PC-9 (cell line): ENCODE measurements around the gene TLX2. TPM values are rescaled to one million over a fixed set of nuclear protein-coding genes. Genes with fewer than 3 reads are reported as not detected.

Experiments
- BruUV-seq: library from RNA; stranded (reverse); fragments of 400-500 nt; replicated peaks from 2 replicates; lab custom pipeline; 2021; lab: Mats Ljungman, UMichigan
- CTCF ChIA-PET: fragments of 300-600 bp; sonication (Branson Sonifier 250); formaldehyde crosslinking; loops from one replicate; lab custom pipeline; 2022; ENCODE audit warnings: antibody characterized with exemption; lab: Charles Lee
- POLR2A ChIA-PET: fragments of 300-600 bp; sonication (Branson Sonifier 250); formaldehyde crosslinking; loops from one replicate; lab custom pipeline; 2022; ENCODE audit warnings: antibody characterized with exemption; ENCODE audit not compliant: unreplicated experiment; lab: Charles Lee
- DNase-seq, 2 experiments: peaks; one replicate each; pipeline versions ENCODE4 v3.0.0 to v3.0.0-alpha.2; 2015 to 2022; ENCODE audit warnings: mixed read lengths in 1 of 2
- H2AFZ ChIP-seq: fragments of 200-600 bp; sonication (generic); 2 replicates; pipeline ENCODE4 v1.8.1; 2017; ENCODE audit warnings: antibody characterized with exemption
- H3F3A ChIP-seq: fragments of 200-600 bp; sonication (generic); 2 replicates; pipeline ENCODE4 v1.8.1; 2017; ENCODE audit warnings: antibody characterized with exemption, mild to moderate bottlenecking, low read depth; ENCODE audit not compliant: insufficient read depth
- H3K27ac ChIP-seq: fragments of 200-600 bp; sonication (generic); 2 replicates; pipeline ENCODE4 v1.6.1; 2016; ENCODE audit warnings: mixed run types
- H3K27me3 ChIP-seq: fragments of 200-600 bp; sonication (generic); 2 replicates; pipeline ENCODE4 v1.6.1; 2016; ENCODE audit warnings: low read depth, mixed run types; ENCODE audit not compliant: insufficient read depth
- H3K36me3 ChIP-seq: fragments of 200-600 bp; sonication (generic); 2 replicates; pipeline ENCODE4 v1.6.1; 2016; ENCODE audit warnings: low read depth, mixed run types
- H3K4me1 ChIP-seq: fragments of 200-600 bp; sonication (generic); replicated peaks from 2 replicates; pipeline ENCODE4 v1.6.1; 2016; ENCODE audit warnings: mixed run types; ENCODE audit not compliant: insufficient read depth
- H3K4me2 ChIP-seq: fragments of 200-600 bp; sonication (generic); 2 replicates; pipeline ENCODE4 v1.6.1; 2017; ENCODE audit warnings: mixed run types
- H3K4me3 ChIP-seq: fragments of 200-600 bp; sonication (generic); 2 replicates; pipeline ENCODE4 v1.6.1; 2016; ENCODE audit warnings: mixed run types
- H3K79me2 ChIP-seq: fragments of 200-600 bp; sonication (generic); 2 replicates; pipeline ENCODE4 v1.6.1; 2017; ENCODE audit warnings: low read depth, mixed run types
- H3K9me2 ChIP-seq: fragments of 200-600 bp; sonication (generic); 2 replicates; pipeline ENCODE4 v1.8.1; 2017; ENCODE audit warnings: mild to moderate bottlenecking; ENCODE audit not compliant: insufficient read depth
- H3K9me3 ChIP-seq: fragments of 200-600 bp; sonication (generic); 2 replicates; pipeline ENCODE4 v1.8.1; 2016; ENCODE audit warnings: low read depth; ENCODE audit not compliant: insufficient read depth
- H4K20me1 ChIP-seq: fragments of 200-600 bp; sonication (generic); 2 replicates; pipeline ENCODE4 v1.8.1; 2017; ENCODE audit not compliant: insufficient read depth
- CTCF ChIP-seq: fragments of 200-600 bp; sonication (generic); conservative IDR thresholded peaks from 2 replicates; pipeline ENCODE4 v1.6.1; 2017; ENCODE audit warnings: mixed run types, antibody characterized with exemption, mild to moderate bottlenecking, moderate library complexity
- EZH2 ChIP-seq: fragments of 200-600 bp; sonication (generic); IDR thresholded peaks from 2 replicates; pipeline ENCODE4 v1.8.0; 2017; ENCODE audit warnings: antibody characterized with exemption, low read depth
- intact Hi-C: fragments of 100-400 bp; cut with micrococcal nuclease; formaldehyde crosslinking; loops from one replicate; pipeline ENCODE4 v1.10.0; 2022; ENCODE audit not compliant: unreplicated experiment
- total RNA-seq: library from RNA; stranded (reverse); gene quantifications from 2 replicates; pipeline ENCODE4 v1.2.3, GENCODE V29; 2021

TLX2 gene
- total RNA-seq, 1 experiment from 2014 or later, result 3.1 TPM

GRCh38 chr2:74548285-74548899 lies 34.1 kb downstream of the TLX2 start:
- intact Hi-C loops, result loop anchor here (5.0 kb wide), 1 partner anchor 66 kb away; the partner anchor contains the start of genes CCDC142 and TTC31
- TF ChIP-seq CTCF (no peak), EZH2 (no peak)

GRCh38 chr2:74548900-74549826 lies 34.9 kb downstream of the TLX2 start:
- intact Hi-C loops, result loop anchor here (5.0 kb wide), 1 partner anchor 67 kb away; the partner anchor contains the start of genes CCDC142 and TTC31

More at GRCh38 chr2:74548285-74548899, 34.1 kb downstream of the TLX2 start:
- ChIA-PET CTCF (no interaction called here), POLR2A (no interaction called here)
- Histone ChIP-seq H3K4me3 (peak overlapping the region; percentile 89; the same call in 1 of the 2 replicates), H3K79me2 (peaks cover 16% of the 10 kb centered on the region), H3K27me3 (no peaks in the 10 kb centered on the region), H3K9me2 (no peaks in the 10 kb centered on the region), H3K36me3 (no peaks in the 10 kb centered on the region), H3F3A (peaks cover 30% of the 10 kb centered on the region; the same call in 1 of the 2 replicates), H2AFZ (peak overlapping the region; percentile 100), H3K27ac (no peak overlapping the region), H4K20me1 (no peaks in the 10 kb centered on the region), H3K9me3 (no peaks in the 10 kb centered on the region), H3K4me2 (peak overlapping the region; percentile 94), H3K4me1 (peaks cover 13% of the 10 kb centered on the region)
- BruUV-seq, result TSS peak; percentile 27
- DNase-seq, result no peak

More at GRCh38 chr2:74548900-74549826, 34.9 kb downstream of the TLX2 start:
- Histone ChIP-seq H3K9me2 (no peaks in the 10 kb centered on the region), H3K36me3 (no peaks in the 10 kb centered on the region), H2AFZ (peak overlapping the region; percentile 100), H3F3A (peaks cover 27% of the 10 kb centered on the region; the same call in 1 of the 2 replicates), H3K4me2 (peak overlapping the region; percentile 94), H3K4me1 (peaks cover 16% of the 10 kb centered on the region), H4K20me1 (no peaks in the 10 kb centered on the region), H3K4me3 (peak overlapping the region; percentile 89), H3K9me3 (no peaks in the 10 kb centered on the region), H3K27ac (no peak overlapping the region), H3K79me2 (peaks cover 16% of the 10 kb centered on the region), H3K27me3 (no peaks in the 10 kb centered on the region)
- ChIA-PET CTCF (no interaction called here), POLR2A (no interaction called here)
- BruUV-seq, result TSS peak; percentile 57
- peak; percentile 49 to 72 for DNase-seq
- no peak for TF ChIP-seq CTCF
- no peak for TF ChIP-seq EZH2
